GM23248 (cell line): Measurements from ENCODE around the gene FLCN.

Source experiments
- EZH2 ChIP-seq: fragments of 200-600 bp; sonication (generic); IDR thresholded peaks from 2 replicates; pipeline ENCODE4 v1.6.1; 2018; ENCODE audit warnings: antibody characterized with exemption, mild to moderate bottlenecking; ENCODE audit not compliant: insufficient read depth, poor library complexity, severe bottlenecking
- EZH2phosphoT487 ChIP-seq: fragments of 200-600 bp; sonication (generic); IDR thresholded peaks from 2 replicates; pipeline ENCODE4 v1.6.1; 2018; ENCODE audit warnings: antibody characterized with exemption, moderate library complexity, mild to moderate bottlenecking, low read depth; ENCODE audit not compliant: insufficient read depth

DNA sequence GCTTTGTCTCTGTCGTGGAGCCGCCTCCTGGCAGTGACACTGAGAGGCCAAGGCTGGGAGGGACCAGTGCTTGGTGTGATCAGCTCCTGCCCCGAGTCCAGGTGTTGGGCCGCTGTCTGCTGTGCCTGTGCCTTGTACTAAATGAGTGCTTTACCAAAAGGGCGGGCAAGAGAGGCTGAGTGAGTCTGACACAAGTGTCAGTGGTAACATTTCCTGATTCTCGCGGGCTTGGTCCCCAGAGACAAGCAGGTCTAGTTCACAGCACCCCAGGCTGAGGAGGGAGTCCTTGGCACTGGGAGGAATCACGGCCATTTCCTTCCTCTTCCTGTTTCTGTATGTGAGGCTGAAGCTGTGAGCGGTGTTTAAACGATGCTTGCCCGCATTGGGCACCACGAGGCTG, 61.1 kb downstream of the FLCN start:
- no peak for TF ChIP-seq EZH2
- no peak for TF ChIP-seq EZH2phosphoT487
